SIG-M5 (cell line): ENCODE results near the gene DGKB.

Experiments used
- DNase-seq: peaks from one replicate; lab custom pipeline; 2025; lab: John Stamatoyannopoulos, UW

The DGKB gene

GRCh38 chr7:14902589-14903067, at the start of gene DGKB:
Gene DGKB (minus strand): TSS chr7:14902751.
- no peak for DNase-seq

- DNase-seq, result no peak
These were observed 47.5 kb upstream of the DGKB start for GRCh38 chr7:14950013-14950412.

GRCh38 chr7:14938181-14938580, 35.6 kb upstream of the DGKB start:
- DNase-seq, result no peak

GRCh38 chr7:14937581-14937980, 35.0 kb upstream of the DGKB start:
- DNase-seq, result no peak

- DNase-seq, result no peak
These were observed 34.0 kb upstream of the DGKB start for GRCh38 chr7:14936554-14936953.

GRCh38 chr7:14934839-14935238, 32.3 kb upstream of the DGKB start:
- no peak for DNase-seq

GRCh38 chr7:14931511-14932215, 29.1 kb upstream of the DGKB start:
- DNase-seq, result no peak

- no peak for DNase-seq
These were observed 21.8 kb upstream of the DGKB start for GRCh38 chr7:14924398-14924797.

- no peak for DNase-seq
These were observed 8.5 kb upstream of the DGKB start for GRCh38 chr7:14911077-14911476.

- no peak for DNase-seq
These were observed 6.1 kb upstream of the DGKB start for GRCh38 chr7:14908697-14909096.

- no peak for DNase-seq
These were observed 3.2 kb upstream of the DGKB start for GRCh38 chr7:14905764-14906163.

GRCh38 chr7:14900051-14900450, 2.5 kb downstream of the DGKB start:
- DNase-seq, result no peak

- no peak for DNase-seq
These were observed 3.5 kb downstream of the DGKB start for GRCh38 chr7:14899030-14899429.

- no peak for DNase-seq
These were observed 6.1 kb downstream of the DGKB start for GRCh38 chr7:14896461-14896860.

- DNase-seq, result no peak
These were observed 7.7 kb downstream of the DGKB start for GRCh38 chr7:14894826-14895225.

- no peak for DNase-seq
These were observed 9.6 kb downstream of the DGKB start for GRCh38 chr7:14892961-14893360.

- DNase-seq, result no peak
These were observed 11.3 kb downstream of the DGKB start for GRCh38 chr7:14891289-14891688.

- DNase-seq, result no peak
These were observed 13.6 kb downstream of the DGKB start for GRCh38 chr7:14888962-14889361.

GRCh38 chr7:14886533-14886932, 16.0 kb downstream of the DGKB start:
- no peak for DNase-seq

GRCh38 chr7:14875941-14876587, 26.5 kb downstream of the DGKB start:
- DNase-seq, result no peak

GRCh38 chr7:14871880-14872279, 30.7 kb downstream of the DGKB start:
- no peak for DNase-seq

- no peak for DNase-seq
These were observed 32.2 kb downstream of the DGKB start for GRCh38 chr7:14870394-14870793.

GRCh38 chr7:14868937-14869336, 33.6 kb downstream of the DGKB start:
- no peak for DNase-seq

- no peak for DNase-seq
These were observed 41.1 kb downstream of the DGKB start for GRCh38 chr7:14861456-14861855.
